MM.1S (cell line): Measurements from ENCODE around the gene TRAP1.

ENCODE experiments used
- DNase-seq: peaks from one replicate; pipeline ENCODE4 v3.0.0-alpha.2; 2015
- H2AFZ ChIP-seq: fragments of 300-600 bp; sonication (generic); 2 replicates; pipeline ENCODE4 v1.6.0; 2016; ENCODE audit warnings: antibody characterized with exemption, low read length
- H3F3A ChIP-seq: fragments of 300-600 bp; sonication (generic); 2 replicates; pipeline ENCODE4 v1.6.1; 2016; ENCODE audit warnings: mild to moderate bottlenecking, antibody characterized with exemption, low read length, moderate library complexity, mixed read lengths; ENCODE audit not compliant: insufficient read depth
- H3K27ac ChIP-seq: fragments of 300-600 bp; sonication (generic); 2 replicates; pipeline ENCODE4 v1.5.1; 2016; ENCODE audit warnings: mild to moderate bottlenecking, low read length
- H3K27me3 ChIP-seq: fragments of 300-600 bp; sonication (generic); replicated peaks from 2 replicates; pipeline ENCODE4 v1.6.0; 2016; ENCODE audit warnings: low read length; ENCODE audit not compliant: insufficient read depth
- H3K36me3 ChIP-seq: fragments of 300-600 bp; sonication (generic); replicated peaks from 2 replicates; pipeline ENCODE4 v1.6.1; 2016; ENCODE audit warnings: mild to moderate bottlenecking, low read length, mixed read lengths; ENCODE audit not compliant: insufficient read depth
- H3K4me1 ChIP-seq: fragments of 300-600 bp; sonication (generic); 2 replicates; pipeline ENCODE4 v1.6.1; 2016; ENCODE audit warnings: low read length, mixed read lengths
- H3K4me2 ChIP-seq: fragments of 300-600 bp; sonication (generic); 2 replicates; pipeline ENCODE4 v1.6.0; 2016; ENCODE audit warnings: low read depth, low read length
- H3K4me3 ChIP-seq: fragments of 300-600 bp; sonication (generic); 2 replicates; pipeline ENCODE4 v1.5.1; 2016; ENCODE audit warnings: low read length, mixed read lengths
- H3K79me2 ChIP-seq: fragments of 300-600 bp; sonication (generic); 2 replicates; pipeline ENCODE4 v1.6.1; 2016; ENCODE audit warnings: mixed run types, low read length, mixed read lengths
- H3K9ac ChIP-seq: fragments of 300-600 bp; sonication (generic); 2 replicates; pipeline ENCODE4 v1.6.1; 2016; ENCODE audit warnings: low read length, mixed read lengths
- H3K9me2 ChIP-seq: fragments of 300-600 bp; sonication (generic); replicated peaks from 2 replicates; pipeline ENCODE4 v1.6.1; 2016; ENCODE audit warnings: mild to moderate bottlenecking, low read length, mixed read lengths; ENCODE audit not compliant: insufficient read depth
- H3K9me3 ChIP-seq: fragments of 300-600 bp; sonication (generic); replicated peaks from 2 replicates; pipeline ENCODE4 v1.6.1; 2016; ENCODE audit warnings: mild to moderate bottlenecking, low read length, mixed read lengths; ENCODE audit not compliant: insufficient read depth
- H4K20me1 ChIP-seq: fragments of 300-600 bp; sonication (generic); 2 replicates; pipeline ENCODE4 v1.6.1; 2016; ENCODE audit warnings: mild to moderate bottlenecking, low read length, moderate library complexity, mixed read lengths; ENCODE audit not compliant: insufficient read depth
- CTCF ChIP-seq: fragments of 300-600 bp; sonication (generic); IDR thresholded peaks from 2 replicates; pipeline ENCODE4 v1.5.1; 2016; ENCODE audit warnings: antibody characterized with exemption, low read length, mixed read lengths
- EZH2 ChIP-seq: fragments of 300-600 bp; sonication (generic); optimal IDR thresholded peaks from 2 replicates; pipeline ENCODE3; 2017; ENCODE audit warnings: low read depth, mild to moderate bottlenecking, antibody characterized with exemption, low read length, mixed read lengths
- EZH2phosphoT487 ChIP-seq: fragments of 300-600 bp; sonication (generic); IDR thresholded peaks from 2 replicates; pipeline ENCODE4 v1.6.1; 2018; ENCODE audit warnings: antibody characterized with exemption, low read length

The TRAP1 gene

GRCh38 chr16:3661922-3662321 lies 55.4 kb downstream of the TRAP1 start:
- Histone ChIP-seq H3K36me3 (peaks cover 4% of the 10 kb centered on the region), H3K27me3 (no peaks in the 10 kb centered on the region), H3K9me3 (no peaks in the 10 kb centered on the region), H3K9ac (no peak overlapping the region), H4K20me1 (no peaks in the 10 kb centered on the region), H3K9me2 (no peaks in the 10 kb centered on the region), H3K27ac (no peak overlapping the region), H3K4me1 (no peaks in the 10 kb centered on the region), H2AFZ (no peak overlapping the region), H3K4me3 (no peak overlapping the region), H3K4me2 (no peak overlapping the region), H3K79me2 (no peaks in the 10 kb centered on the region), H3F3A (no peaks in the 10 kb centered on the region)
- TF ChIP-seq EZH2 (no peak), CTCF (no peak), EZH2phosphoT487 (no peak)
- DNase-seq: no peak

- Histone ChIP-seq H3K9me2 (no peaks in the 10 kb centered on the region), H2AFZ (no peak overlapping the region), H3K79me2 (no peaks in the 10 kb centered on the region), H3K9ac (no peak overlapping the region), H3K4me1 (no peaks in the 10 kb centered on the region), H3K36me3 (peaks cover 4% of the 10 kb centered on the region), H3K27me3 (no peaks in the 10 kb centered on the region), H3K27ac (no peak overlapping the region), H3K4me2 (no peak overlapping the region), H3K9me3 (no peaks in the 10 kb centered on the region), H4K20me1 (no peaks in the 10 kb centered on the region), H3F3A (no peaks in the 10 kb centered on the region), H3K4me3 (no peak overlapping the region)
- TF ChIP-seq EZH2: no peak
- no peak for TF ChIP-seq EZH2phosphoT487
- TF ChIP-seq CTCF: no peak
- no peak for DNase-seq
These were observed 56.0 kb downstream of the TRAP1 start for GRCh38 chr16:3661311-3661710.

- H3K9ac ChIP-seq: no peak overlapping the region
- no peaks in the 10 kb centered on the region for H3K79me2 ChIP-seq
- TF ChIP-seq CTCF: no peak
- TF ChIP-seq EZH2: no peak
- TF ChIP-seq EZH2phosphoT487: no peak
- H3K9me2 ChIP-seq: no peaks in the 10 kb centered on the region
- H3K4me3 ChIP-seq: no peak overlapping the region
- H3K27ac ChIP-seq: no peak overlapping the region
- H3K9me3 ChIP-seq: no peaks in the 10 kb centered on the region
- no peaks in the 10 kb centered on the region for H3F3A ChIP-seq
- no peak for DNase-seq
- H3K27me3 ChIP-seq: no peaks in the 10 kb centered on the region
- H4K20me1 ChIP-seq: no peaks in the 10 kb centered on the region
- H3K4me1 ChIP-seq: no peaks in the 10 kb centered on the region
- no peak overlapping the region for H2AFZ ChIP-seq
- no peak overlapping the region for H3K4me2 ChIP-seq
- H3K36me3 ChIP-seq: peaks cover 4% of the 10 kb centered on the region
These were observed 58.1 kb downstream of the TRAP1 start for GRCh38 chr16:3659251-3659650.
